GM18519 (cell line): ENCODE data around the gene AGAP1.

Experiments
- ATAC-seq: cut with Tn5 transposase; IDR thresholded peaks from one replicate; pipeline ENCODE4 v1.9.1; 2021; ENCODE audit warnings: mild to moderate bottlenecking, moderate library complexity; ENCODE audit not compliant: unreplicated experiment, low FRiP score

AGAP1 gene

GRCh38 chr2:235825946-235826345 is 332.1 kb downstream of the AGAP1 start:
- no peak for ATAC-seq

- no peak for ATAC-seq
These were observed 333.0 kb downstream of the AGAP1 start for GRCh38 chr2:235826826-235827225.

- ATAC-seq: no peak
These were observed 333.7 kb downstream of the AGAP1 start for GRCh38 chr2:235827585-235827992.

GRCh38 chr2:235829726-235830125 is 335.9 kb downstream of the AGAP1 start:
- ATAC-seq: no peak

- ATAC-seq: no peak
These were observed 337.9 kb downstream of the AGAP1 start for GRCh38 chr2:235831755-235832154.

GRCh38 chr2:235832941-235833340 is 339.1 kb downstream of the AGAP1 start:
- no peak for ATAC-seq

- ATAC-seq: no peak
These were observed 340.3 kb downstream of the AGAP1 start for GRCh38 chr2:235833971-235834620.

GRCh38 chr2:235834781-235835180 is 340.9 kb downstream of the AGAP1 start:
- no peak for ATAC-seq

- ATAC-seq: no peak
These were observed 342.0 kb downstream of the AGAP1 start for GRCh38 chr2:235835810-235836209.

- ATAC-seq: no peak
These were observed 342.7 kb downstream of the AGAP1 start for GRCh38 chr2:235836491-235836911.

- ATAC-seq: no peak
These were observed 345.4 kb downstream of the AGAP1 start for GRCh38 chr2:235839226-235839625.

GRCh38 chr2:235839974-235840373 is 346.1 kb downstream of the AGAP1 start:
- ATAC-seq: no peak

- ATAC-seq: no peak
These were observed 348.0 kb downstream of the AGAP1 start for GRCh38 chr2:235841863-235842262.

- ATAC-seq: no peak
These were observed 349.1 kb downstream of the AGAP1 start for GRCh38 chr2:235842941-235843340.

- ATAC-seq: no peak
These were observed 349.9 kb downstream of the AGAP1 start for GRCh38 chr2:235843591-235844395.

GRCh38 chr2:235844561-235844960 is 350.7 kb downstream of the AGAP1 start:
- ATAC-seq: no peak

- no peak for ATAC-seq
These were observed 351.4 kb downstream of the AGAP1 start for GRCh38 chr2:235845245-235845644.

- ATAC-seq: no peak
These were observed 353.7 kb downstream of the AGAP1 start for GRCh38 chr2:235847576-235847975.

- no peak for ATAC-seq
These were observed 354.2 kb downstream of the AGAP1 start for GRCh38 chr2:235848055-235848454.

- ATAC-seq: no peak
These were observed 355.1 kb downstream of the AGAP1 start for GRCh38 chr2:235848946-235849345.

- ATAC-seq: no peak
These were observed 355.6 kb downstream of the AGAP1 start for GRCh38 chr2:235849489-235849888.

- no peak for ATAC-seq
These were observed 356.4 kb downstream of the AGAP1 start for GRCh38 chr2:235850289-235850688.
